Osteoblast (primary cell): ENCODE results near the gene SHROOM1. TPM values are rescaled to one million over a fixed set of nuclear protein-coding genes. Genes with fewer than 3 reads are reported as not detected.

ENCODE experiments used
- DNase-seq: peaks from one replicate; pipeline ENCODE4 v3.0.0; 2011; ENCODE audit warnings: low spot score, mixed read lengths; ENCODE audit not compliant: insufficient read length; ENCODE audit errors: missing footprints
- H2AFZ ChIP-seq: 2 replicates; pipeline ENCODE4 v1.6.0; 2011; ENCODE audit warnings: mild to moderate bottlenecking, low read length
- H3K27ac ChIP-seq: 2 replicates; pipeline ENCODE4 v1.5.1; 2011; ENCODE audit warnings: mild to moderate bottlenecking, low read depth, low read length, moderate library complexity
- H3K27me3 ChIP-seq: 2 replicates; pipeline ENCODE4 v1.6.0; 2012; ENCODE audit warnings: mild to moderate bottlenecking, control low read depth, inconsistent platforms, low read length, moderate library complexity; ENCODE audit not compliant: insufficient read depth
- H3K36me3 ChIP-seq: 2 replicates; pipeline ENCODE4 v1.5.1; 2011; ENCODE audit warnings: mild to moderate bottlenecking, low read length, control low read depth, moderate library complexity; ENCODE audit not compliant: insufficient read depth
- H3K4me1 ChIP-seq: 2 replicates; pipeline ENCODE4 v1.5.1; 2011; ENCODE audit warnings: mild to moderate bottlenecking, low read length, control low read depth, moderate library complexity; ENCODE audit not compliant: insufficient read depth
- H3K4me2 ChIP-seq: 2 replicates; pipeline ENCODE4 v1.6.0; 2011; ENCODE audit warnings: mild to moderate bottlenecking, low read length; ENCODE audit not compliant: insufficient read depth
- H3K4me3 ChIP-seq: fragments of 200-600 bp; sonication (generic); 3 replicates; pipeline ENCODE4 v1.5.1; 2012; ENCODE audit warnings: mild to moderate bottlenecking, low read length, inconsistent platforms; ENCODE audit not compliant: insufficient read depth
- H3K79me2 ChIP-seq: 2 replicates; pipeline ENCODE4 v1.6.0; 2012; ENCODE audit warnings: mild to moderate bottlenecking, low read length, control low read depth, inconsistent platforms; ENCODE audit not compliant: insufficient read depth
- H3K9me3 ChIP-seq: 2 replicates; pipeline ENCODE4 v1.5.1; 2011; ENCODE audit warnings: low read depth, low read length, control low read depth
- H4K20me1 ChIP-seq: 2 replicates; pipeline ENCODE4 v1.6.0; 2012; ENCODE audit warnings: mild to moderate bottlenecking, low read length, control low read depth; ENCODE audit not compliant: insufficient read depth
- total RNA-seq: library from RNA; depleted of rRNA; stranded (reverse); fragments of >200 nt; gene quantifications from 2 replicates; pipeline ENCODE4 v1.2.3, GENCODE V29; 2012
- TF ChIP-seq, protein P1 (sequence below): IDR thresholded peaks from 2 replicates; pipeline ENCODE4 v1.5.1; 2011; ENCODE audit warnings: mild to moderate bottlenecking, low read depth, low read length, moderate library complexity; ENCODE audit errors: extremely low read depth

Gene SHROOM1
- total RNA-seq, 1 donor, result 4.7 TPM

DNA sequence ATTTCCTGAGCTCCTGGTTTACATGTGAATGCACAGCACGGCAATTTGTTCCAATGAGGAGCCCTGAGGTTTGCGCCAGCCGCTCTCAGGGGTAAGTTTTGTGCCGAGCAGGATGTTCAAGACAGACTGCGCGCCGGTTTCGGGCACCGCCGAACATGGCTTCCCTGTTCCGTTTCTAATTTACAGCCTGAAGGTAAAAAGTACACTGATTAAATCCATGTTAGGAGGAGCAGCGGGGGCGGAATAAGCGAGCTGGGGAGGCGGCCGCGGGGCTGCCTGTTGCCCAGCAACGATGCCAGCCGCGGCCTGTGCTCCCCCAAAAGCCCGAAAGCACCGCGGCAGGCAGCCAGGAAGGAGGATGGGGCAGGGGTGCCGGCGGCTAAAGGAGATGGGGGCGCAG is 11.0 kb downstream of the SHROOM1 start:
- peaks cover 2% of the 10 kb centered on the region for H3K27me3 ChIP-seq
- TF ChIP-seq, protein P1, sequence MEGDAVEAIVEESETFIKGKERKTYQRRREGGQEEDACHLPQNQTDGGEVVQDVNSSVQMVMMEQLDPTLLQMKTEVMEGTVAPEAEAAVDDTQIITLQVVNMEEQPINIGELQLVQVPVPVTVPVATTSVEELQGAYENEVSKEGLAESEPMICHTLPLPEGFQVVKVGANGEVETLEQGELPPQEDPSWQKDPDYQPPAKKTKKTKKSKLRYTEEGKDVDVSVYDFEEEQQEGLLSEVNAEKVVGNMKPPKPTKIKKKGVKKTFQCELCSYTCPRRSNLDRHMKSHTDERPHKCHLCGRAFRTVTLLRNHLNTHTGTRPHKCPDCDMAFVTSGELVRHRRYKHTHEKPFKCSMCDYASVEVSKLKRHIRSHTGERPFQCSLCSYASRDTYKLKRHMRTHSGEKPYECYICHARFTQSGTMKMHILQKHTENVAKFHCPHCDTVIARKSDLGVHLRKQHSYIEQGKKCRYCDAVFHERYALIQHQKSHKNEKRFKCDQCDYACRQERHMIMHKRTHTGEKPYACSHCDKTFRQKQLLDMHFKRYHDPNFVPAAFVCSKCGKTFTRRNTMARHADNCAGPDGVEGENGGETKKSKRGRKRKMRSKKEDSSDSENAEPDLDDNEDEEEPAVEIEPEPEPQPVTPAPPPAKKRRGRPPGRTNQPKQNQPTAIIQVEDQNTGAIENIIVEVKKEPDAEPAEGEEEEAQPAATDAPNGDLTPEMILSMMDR, result no peak
- no peaks in the 10 kb centered on the region for H3K9me3 ChIP-seq
- H3K27ac ChIP-seq, result no peak overlapping the region
- DNase-seq, result peak; percentile 69
- no peak overlapping the region for H3K4me3 ChIP-seq
- no peaks in the 10 kb centered on the region for H3K79me2 ChIP-seq
- no peak overlapping the region for H2AFZ ChIP-seq
- no peaks in the 10 kb centered on the region for H4K20me1 ChIP-seq
- no peaks in the 10 kb centered on the region for H3K36me3 ChIP-seq
- H3K4me2 ChIP-seq, result no peak overlapping the region
- peaks cover 19% of the 10 kb centered on the region for H3K4me1 ChIP-seq

DNA sequence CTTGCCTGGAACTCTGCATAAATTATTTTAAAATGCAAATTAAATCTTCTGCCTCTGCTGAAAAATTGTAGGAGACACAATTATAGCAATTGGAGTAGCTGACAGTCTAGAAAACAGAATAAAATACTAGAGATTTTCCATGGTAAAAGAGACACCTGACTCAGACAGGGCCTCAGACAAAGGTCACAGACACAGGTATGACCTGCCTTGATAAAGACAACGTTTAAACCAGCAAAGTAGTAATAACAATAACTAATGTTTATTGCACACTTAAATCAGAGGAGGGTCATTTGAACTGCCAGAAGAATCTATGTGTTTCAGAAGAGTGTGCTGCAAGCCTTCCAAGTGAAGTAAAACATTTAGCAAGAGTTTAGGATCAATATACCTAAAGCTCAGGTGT is 13.4 kb downstream of the SHROOM1 start:
- Histone ChIP-seq H4K20me1 (no peaks in the 10 kb centered on the region), H3K27me3 (peaks cover 25% of the 10 kb centered on the region), H3K27ac (no peak overlapping the region), H2AFZ (no peak overlapping the region), H3K9me3 (no peaks in the 10 kb centered on the region), H3K36me3 (no peaks in the 10 kb centered on the region), H3K4me1 (peaks cover 19% of the 10 kb centered on the region), H3K4me2 (no peak overlapping the region), H3K4me3 (no peak overlapping the region), H3K79me2 (no peaks in the 10 kb centered on the region)
- DNase-seq, result peak; percentile 68
- TF ChIP-seq, protein P1, result no peak

- Histone ChIP-seq H3K27ac (no peak overlapping the region), H3K4me1 (peaks cover 19% of the 10 kb centered on the region), H3K36me3 (no peaks in the 10 kb centered on the region), H3K79me2 (no peaks in the 10 kb centered on the region), H2AFZ (no peak overlapping the region), H3K27me3 (peaks cover 30% of the 10 kb centered on the region), H3K4me3 (no peak overlapping the region), H3K4me2 (no peak overlapping the region), H3K9me3 (no peaks in the 10 kb centered on the region), H4K20me1 (no peaks in the 10 kb centered on the region)
- peak; percentile 25 for DNase-seq
- TF ChIP-seq, protein P1, result no peak
Measured at GRCh38 chr5:132816554-132816953, 13.9 kb downstream of the SHROOM1 start.

DNA sequence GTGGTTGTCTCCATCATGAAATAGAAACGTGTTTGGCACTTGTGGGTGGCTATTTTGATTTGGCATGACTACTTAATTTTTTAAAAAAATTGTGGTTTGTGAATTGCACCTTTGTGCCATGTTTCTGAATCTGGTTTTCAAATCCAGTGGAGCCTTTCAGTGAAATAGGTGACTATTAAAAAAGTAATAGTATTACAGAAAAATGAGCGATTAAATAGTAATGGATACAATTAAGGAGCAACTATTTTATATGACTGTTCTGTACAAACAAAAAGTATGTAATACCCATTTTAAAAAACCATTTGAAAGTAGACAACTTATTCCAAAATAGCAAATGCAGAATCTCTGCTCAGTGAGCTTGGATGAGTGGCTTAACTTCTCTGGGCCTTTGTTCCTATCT is 14.4 kb downstream of the SHROOM1 start:
- Histone ChIP-seq H3K79me2 (no peaks in the 10 kb centered on the region), H3K4me3 (no peak overlapping the region), H3K4me1 (peaks cover 19% of the 10 kb centered on the region), H2AFZ (no peak overlapping the region), H3K27ac (no peak overlapping the region), H3K9me3 (no peaks in the 10 kb centered on the region), H3K27me3 (peaks cover 34% of the 10 kb centered on the region), H3K36me3 (no peaks in the 10 kb centered on the region), H4K20me1 (no peaks in the 10 kb centered on the region), H3K4me2 (no peak overlapping the region)
- peak; percentile 75 for DNase-seq
- TF ChIP-seq, protein P1, result no peak
